Dendritic cell treated with granulocyte-macrophage colony-stimulating factor and Interleukin-4, amounts not matched to agents 40 ng/mL and 50 ng/mL, for 4 days (primary cell): ENCODE data around the gene MRPL4.
"Not testable (repeated sequence)": the region's sequence is repeated elsewhere in the genome, so short reads cannot be mapped to it uniquely, and the experiment has no call there.

Experiments used
- H3K27ac Mint-ChIP-seq: one replicate; pipeline ENCODE4 v1.8.0; 2022; ENCODE audit warnings: mild to moderate bottlenecking, mixed read lengths
- H3K27me3 Mint-ChIP-seq: one replicate; pipeline ENCODE4 v1.8.0; 2022; ENCODE audit warnings: mild to moderate bottlenecking, mixed read lengths
- H3K36me3 Mint-ChIP-seq: one replicate; pipeline ENCODE4 v1.8.0; 2022; ENCODE audit warnings: low read depth, mixed read lengths
- H3K4me1 Mint-ChIP-seq: one replicate; pipeline ENCODE4 v1.8.0; 2022; ENCODE audit warnings: low read depth, mixed read lengths
- H3K4me3 Mint-ChIP-seq: one replicate; pipeline ENCODE4 v1.8.0; 2022; ENCODE audit warnings: mild to moderate bottlenecking, moderate library complexity, mixed read lengths
- H3K9me3 Mint-ChIP-seq: one replicate; pipeline ENCODE4 v1.8.0; 2022; ENCODE audit warnings: mixed read lengths
- intact Hi-C: fragments of 100-400 bp; cut with micrococcal nuclease; formaldehyde crosslinking; loops from one replicate; pipeline ENCODE4 v1.15.0; 2022

Gene MRPL4

GRCh38 chr19:10235409-10235808, 16.6 kb upstream of the MRPL4 start:
- H3K4me3 Mint-ChIP-seq, H3K27me3 Mint-ChIP-seq, H3K27ac Mint-ChIP-seq, H3K36me3 Mint-ChIP-seq, H3K9me3 Mint-ChIP-seq, intact Hi-C loops: not testable (repeated sequence)
- peaks cover 26% of the 10 kb centered on the region for H3K4me1 Mint-ChIP-seq

- H3K4me1 Mint-ChIP-seq: peaks cover 26% of the 10 kb centered on the region
- no peaks in the 10 kb centered on the region for H3K9me3 Mint-ChIP-seq
- no peaks in the 10 kb centered on the region for H3K27me3 Mint-ChIP-seq
- no peak overlapping the region for H3K4me3 Mint-ChIP-seq
- peak overlapping the region; percentile 35 for H3K27ac Mint-ChIP-seq
- H3K36me3 Mint-ChIP-seq: no peaks in the 10 kb centered on the region
- intact Hi-C loops: no loop called here
Observed at GRCh38 chr19:10237702-10238101, 14.3 kb upstream of the MRPL4 start.

DNA sequence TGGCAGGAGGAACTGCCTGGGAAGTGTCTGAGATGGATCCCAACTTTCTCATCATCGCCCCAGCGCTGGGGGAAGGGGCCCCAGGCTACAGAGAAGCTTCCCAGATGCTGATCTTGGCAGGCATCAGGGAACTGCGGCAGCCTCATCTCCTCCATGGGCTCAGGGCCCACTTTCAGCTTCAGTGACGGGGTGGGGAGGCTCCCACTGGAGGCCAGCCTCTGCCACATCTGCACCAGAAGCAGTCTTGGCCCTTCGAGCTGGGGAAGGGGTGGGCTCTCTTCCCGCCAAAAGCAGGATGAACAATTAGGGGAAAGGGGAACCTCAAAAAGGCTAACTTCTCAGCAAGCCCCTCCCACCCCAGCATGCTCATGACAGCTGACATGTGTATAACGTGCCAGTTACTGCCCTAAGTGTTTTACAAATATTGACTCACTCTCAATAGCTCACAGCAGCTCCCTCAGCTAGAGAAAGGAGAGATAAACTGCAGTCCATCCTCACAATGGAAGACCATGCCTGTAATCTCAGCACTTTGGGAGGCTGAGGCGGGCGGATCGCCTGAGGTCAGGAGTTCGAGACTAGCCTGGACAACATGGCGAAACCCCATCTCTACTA, 13.7 kb upstream of the MRPL4 start:
- H3K27ac Mint-ChIP-seq: peak overlapping the region; percentile 35
- intact Hi-C loops: no loop called here

GRCh38 chr19:10241826-10242449, 10.1 kb upstream of the MRPL4 start:
- intact Hi-C loops, H3K36me3 Mint-ChIP-seq, H3K27ac Mint-ChIP-seq, H3K27me3 Mint-ChIP-seq, H3K9me3 Mint-ChIP-seq, H3K4me3 Mint-ChIP-seq: not testable (repeated sequence)
- H3K4me1 Mint-ChIP-seq: peaks cover 27% of the 10 kb centered on the region

More for the DNA sequence above, 13.7 kb upstream of the MRPL4 start:
- Mint-ChIP-seq H3K4me1 (peaks cover 26% of the 10 kb centered on the region), H3K27me3 (no peaks in the 10 kb centered on the region), H3K36me3 (no peaks in the 10 kb centered on the region), H3K9me3 (no peaks in the 10 kb centered on the region), H3K4me3 (no peak overlapping the region)

GRCh38 chr19:10243606-10244005, 8.4 kb upstream of the MRPL4 start:
- Mint-ChIP-seq H3K9me3 (no peaks in the 10 kb centered on the region), H3K36me3 (no peaks in the 10 kb centered on the region), H3K27ac (no peak overlapping the region), H3K27me3 (no peaks in the 10 kb centered on the region), H3K4me3 (no peak overlapping the region), H3K4me1 (peaks cover 17% of the 10 kb centered on the region)
- intact Hi-C loops: no loop called here

GRCh38 chr19:10245189-10245939, 6.7 kb upstream of the MRPL4 start:
- no peaks in the 10 kb centered on the region for H3K9me3 Mint-ChIP-seq
- no peaks in the 10 kb centered on the region for H3K27me3 Mint-ChIP-seq
- no peak overlapping the region for H3K4me3 Mint-ChIP-seq
- no peak overlapping the region for H3K27ac Mint-ChIP-seq
- intact Hi-C loops: no loop called here
- H3K4me1 Mint-ChIP-seq: peaks cover 9% of the 10 kb centered on the region
- no peaks in the 10 kb centered on the region for H3K36me3 Mint-ChIP-seq

GRCh38 chr19:10246511-10246910, 5.5 kb upstream of the MRPL4 start:
- Mint-ChIP-seq H3K4me3 (no peak overlapping the region), H3K4me1 (peaks cover 15% of the 10 kb centered on the region), H3K36me3 (peaks cover under 1% of the 10 kb centered on the region), H3K27me3 (no peaks in the 10 kb centered on the region), H3K9me3 (no peaks in the 10 kb centered on the region), H3K27ac (peak overlapping the region; percentile 28)
- intact Hi-C loops: no loop called here

GRCh38 chr19:10252707-10253106, 693 bp downstream of the MRPL4 start:
- Mint-ChIP-seq H3K27ac (peak overlapping the region; percentile 98), H3K27me3 (no peaks in the 10 kb centered on the region), H3K9me3 (no peaks in the 10 kb centered on the region), H3K36me3 (peaks cover 56% of the 10 kb centered on the region), H3K4me3 (peak overlapping the region; percentile 90), H3K4me1 (peaks cover 40% of the 10 kb centered on the region)
- intact Hi-C loops: no loop called here

DNA sequence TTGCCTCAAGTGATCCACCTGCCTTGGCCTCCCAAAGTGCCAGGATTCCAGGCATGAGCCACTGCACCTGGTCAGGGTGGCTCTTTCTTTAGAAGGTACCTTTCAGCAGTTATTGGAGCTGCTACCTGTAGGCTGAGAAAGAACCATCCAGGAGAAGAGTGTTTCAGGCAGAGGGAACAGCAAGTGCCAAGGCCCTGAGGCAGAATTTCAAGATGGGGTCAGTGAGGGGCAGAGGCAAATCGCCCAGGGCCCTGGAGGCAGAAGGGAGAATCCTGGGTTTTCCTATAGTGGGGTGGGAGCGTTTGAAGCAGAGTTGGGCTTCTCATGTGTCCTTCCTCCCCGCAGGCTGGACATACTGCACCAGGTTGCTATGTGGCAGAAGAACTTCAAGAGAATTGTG, 2.2 kb downstream of the MRPL4 start:
- H3K4me1 Mint-ChIP-seq: peaks cover 46% of the 10 kb centered on the region
- peaks cover 72% of the 10 kb centered on the region for H3K36me3 Mint-ChIP-seq
- no peak overlapping the region for H3K4me3 Mint-ChIP-seq
- H3K27me3 Mint-ChIP-seq: no peaks in the 10 kb centered on the region
- intact Hi-C loops: no loop called here
- no peaks in the 10 kb centered on the region for H3K9me3 Mint-ChIP-seq
- H3K27ac Mint-ChIP-seq: no peak overlapping the region

DNA sequence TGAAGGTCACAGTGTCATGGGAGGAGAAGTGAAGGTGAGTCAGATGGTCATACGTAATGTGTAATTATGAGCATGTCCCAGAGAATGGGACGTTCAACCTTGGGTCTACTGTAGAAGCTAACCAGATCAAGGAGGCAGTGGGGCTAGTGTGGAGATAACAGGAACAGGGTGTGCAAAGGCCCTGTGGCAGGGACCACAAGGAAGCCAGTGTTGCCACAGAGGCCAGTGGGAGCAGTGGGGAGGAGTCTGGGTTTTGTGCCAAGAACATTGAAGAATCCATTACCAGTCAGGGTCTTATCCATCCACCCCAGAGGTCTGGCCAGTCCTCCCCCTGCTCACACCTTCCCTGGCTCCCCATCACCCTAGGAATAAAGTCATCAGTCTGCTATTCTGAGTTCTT, 3.3 kb downstream of the MRPL4 start:
- H3K27ac Mint-ChIP-seq: no peak overlapping the region
- H3K9me3 Mint-ChIP-seq: no peaks in the 10 kb centered on the region
- no peak overlapping the region for H3K4me3 Mint-ChIP-seq
- peaks cover 83% of the 10 kb centered on the region for H3K36me3 Mint-ChIP-seq
- peaks cover 58% of the 10 kb centered on the region for H3K4me1 Mint-ChIP-seq
- intact Hi-C loops: no loop called here
- peaks cover 1% of the 10 kb centered on the region for H3K27me3 Mint-ChIP-seq

DNA sequence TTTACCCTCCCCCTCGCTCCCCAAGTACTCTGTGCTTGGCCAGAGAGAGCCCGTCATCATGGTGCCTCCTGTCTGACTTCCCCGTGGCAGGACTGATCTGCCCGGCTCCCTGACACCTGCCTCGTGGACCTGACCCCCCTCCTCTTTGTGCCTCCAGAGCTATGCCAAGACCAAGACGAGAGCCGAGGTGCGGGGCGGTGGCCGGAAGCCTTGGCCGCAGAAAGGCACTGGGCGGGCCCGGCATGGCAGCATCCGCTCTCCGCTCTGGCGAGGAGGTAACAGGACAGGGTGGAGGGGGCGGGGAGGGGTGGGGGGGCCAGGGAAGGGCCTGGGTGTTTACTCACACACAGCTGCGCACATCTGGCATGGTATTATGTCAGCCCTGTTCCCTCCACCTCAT, 4.5 kb downstream of the MRPL4 start:
- intact Hi-C loops: no loop called here
- H3K36me3 Mint-ChIP-seq: peaks cover 82% of the 10 kb centered on the region
- no peaks in the 10 kb centered on the region for H3K9me3 Mint-ChIP-seq
- H3K27ac Mint-ChIP-seq: no peak overlapping the region
- H3K27me3 Mint-ChIP-seq: peaks cover 1% of the 10 kb centered on the region
- no peak overlapping the region for H3K4me3 Mint-ChIP-seq
- H3K4me1 Mint-ChIP-seq: peaks cover 64% of the 10 kb centered on the region

DNA sequence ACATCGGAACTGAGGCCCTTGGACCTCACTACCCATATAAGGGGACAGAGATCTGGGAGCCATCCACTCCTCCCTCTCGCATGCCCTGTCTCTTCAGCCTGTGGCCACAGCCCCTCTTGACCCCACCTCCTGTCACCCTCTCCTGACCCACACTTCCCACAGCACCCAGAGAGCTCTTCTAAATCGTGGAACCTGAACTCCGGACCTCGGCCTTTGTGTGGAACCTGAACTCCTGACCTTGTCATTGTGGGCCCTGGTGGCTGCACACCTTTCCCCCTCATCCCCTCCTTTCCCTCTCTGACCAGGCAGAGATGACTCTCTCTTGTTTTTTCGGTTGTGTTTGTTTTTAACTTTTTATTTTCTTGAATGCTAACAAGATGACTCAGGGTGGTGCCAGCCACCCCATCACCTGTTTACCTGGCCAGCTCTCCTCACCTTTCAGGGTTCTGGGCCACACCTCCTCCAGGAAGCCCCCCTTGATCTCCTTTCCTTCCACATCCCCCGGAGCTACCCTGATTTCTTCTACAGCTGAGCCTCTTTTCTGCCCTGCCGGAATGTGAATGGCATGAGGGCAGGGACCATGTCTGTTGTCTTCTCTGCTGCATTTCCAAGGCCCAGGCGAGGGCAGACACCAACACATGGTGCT, 5.1 kb downstream of the MRPL4 start:
- Mint-ChIP-seq H3K27ac (no peak overlapping the region), H3K36me3 (peaks cover 77% of the 10 kb centered on the region), H3K4me1 (peaks cover 67% of the 10 kb centered on the region), H3K27me3 (peaks cover 1% of the 10 kb centered on the region), H3K4me3 (no peak overlapping the region), H3K9me3 (no peaks in the 10 kb centered on the region)
- intact Hi-C loops: no loop called here

DNA sequence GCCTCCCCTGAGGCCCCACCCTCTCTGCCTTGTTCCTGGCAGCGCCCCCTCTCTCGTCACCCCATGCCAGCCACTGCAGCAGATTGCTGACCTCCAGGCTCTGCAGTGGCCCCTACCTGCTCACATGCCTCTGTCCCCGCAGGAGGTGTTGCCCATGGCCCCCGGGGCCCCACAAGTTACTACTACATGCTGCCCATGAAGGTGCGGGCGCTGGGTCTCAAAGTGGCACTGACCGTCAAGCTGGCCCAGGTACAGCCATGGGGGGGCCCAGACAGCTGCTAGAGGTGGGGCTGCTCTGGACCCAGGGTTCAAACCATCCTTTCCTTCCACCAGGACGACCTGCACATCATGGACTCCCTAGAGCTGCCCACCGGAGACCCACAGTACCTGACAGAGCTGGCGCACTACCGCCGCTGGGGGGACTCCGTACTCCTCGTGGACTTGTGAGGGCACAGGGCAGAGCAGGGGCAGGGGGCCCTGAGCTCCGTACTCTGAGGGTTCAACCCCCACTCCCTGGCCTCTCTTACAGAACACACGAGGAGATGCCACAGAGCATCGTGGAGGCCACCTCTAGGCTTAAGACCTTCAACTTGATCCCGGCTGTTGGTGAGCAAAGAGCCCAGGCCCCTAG, 6.2 kb downstream of the MRPL4 start:
- H3K36me3 Mint-ChIP-seq: peaks cover 72% of the 10 kb centered on the region
- no peak overlapping the region for H3K4me3 Mint-ChIP-seq
- H3K27ac Mint-ChIP-seq: peak overlapping the region; percentile 6
- intact Hi-C loops: loop anchor here (2.0 kb wide), 1 partner anchor 131 kb away; no protein-coding TSS in a partner anchor
- H3K9me3 Mint-ChIP-seq: no peaks in the 10 kb centered on the region
- H3K27me3 Mint-ChIP-seq: peaks cover 1% of the 10 kb centered on the region
- peaks cover 59% of the 10 kb centered on the region for H3K4me1 Mint-ChIP-seq
